GM23248 (cell line): ENCODE data around the gene PTPN20.

Source experiments
- EZH2 ChIP-seq: fragments of 200-600 bp; sonication (generic); IDR thresholded peaks from 2 replicates; pipeline ENCODE4 v1.6.1; 2018; ENCODE audit warnings: antibody characterized with exemption, mild to moderate bottlenecking; ENCODE audit not compliant: insufficient read depth, poor library complexity, severe bottlenecking
- EZH2phosphoT487 ChIP-seq: fragments of 200-600 bp; sonication (generic); IDR thresholded peaks from 2 replicates; pipeline ENCODE4 v1.6.1; 2018; ENCODE audit warnings: antibody characterized with exemption, moderate library complexity, mild to moderate bottlenecking, low read depth; ENCODE audit not compliant: insufficient read depth

GRCh38 chr10:47042780-47043750, 131.8 kb downstream of the PTPN20 start:
- TF ChIP-seq EZH2 (no peak), EZH2phosphoT487 (no peak)
